ENCODE results near the gene SETBP1. TPM values are rescaled to one million over a fixed set of nuclear protein-coding genes. Genes with fewer than 3 reads are reported as not detected.

SETBP1 gene
- total and polyA plus RNA-seq, 2 of the 8 experiments (the other 6 are each of a cell fraction or from before 2014, with no cell fraction given) = 2.0 to 6.5 TPM

DNA sequence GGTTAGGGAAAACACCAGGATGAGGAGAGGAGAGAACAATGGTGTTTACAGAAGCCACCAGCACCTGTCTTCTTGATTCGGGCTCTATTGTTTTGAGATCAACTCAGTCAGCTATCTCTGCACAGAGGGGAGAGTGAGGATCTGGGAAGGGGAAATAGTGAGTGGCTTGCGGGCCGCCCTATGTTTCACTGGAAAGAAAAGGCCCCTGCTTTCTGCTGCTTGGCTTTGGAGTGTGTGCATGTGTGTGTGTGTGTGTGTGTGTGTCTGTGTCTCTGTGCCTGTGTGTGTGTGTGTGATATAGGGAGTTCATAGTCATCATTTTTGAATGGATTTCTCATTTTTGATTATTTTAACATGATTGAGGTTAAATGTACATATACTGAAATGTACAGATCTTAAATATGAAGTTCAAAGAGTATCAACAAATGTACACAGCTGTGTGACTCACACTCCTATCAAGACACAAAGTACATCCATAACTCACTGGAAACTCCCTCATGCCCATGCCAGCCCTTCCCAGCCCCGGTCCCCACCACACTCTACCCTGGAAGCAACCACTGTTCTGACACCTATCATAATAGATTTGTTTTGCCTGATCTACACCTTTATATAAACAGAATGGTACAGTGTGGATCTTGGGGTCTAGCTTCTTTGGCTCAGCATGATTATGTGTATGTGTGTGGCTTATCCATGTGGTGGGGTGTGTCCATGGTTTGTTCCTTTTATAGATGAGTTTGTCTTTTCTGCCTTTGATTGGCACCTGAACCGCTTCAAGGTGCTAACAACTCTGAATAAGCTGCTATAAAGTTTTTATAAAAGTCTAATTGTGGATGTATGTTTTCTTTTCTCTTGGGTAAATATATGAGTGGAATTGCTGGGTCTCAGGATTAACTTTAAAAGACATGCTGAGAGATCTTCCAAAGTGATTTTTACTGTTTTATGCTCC lies 258.3 kb downstream of the SETBP1 start (continued):
- TF ChIP-seq ATF3 (IDR thresholded peaks at IDR 0.05; ENCODE audit: insufficient read depth, low read depth, low read length) (no peak), CTBP2 (IDR thresholded peaks at IDR 0.05; ENCODE audit: borderline replicate concordance, insufficient read depth, insufficient read length, low read length) (no peak), YY1 (IDR thresholded peaks at IDR 0.05; ENCODE audit: low read depth, low read length) (no peak), SIRT6 (IDR thresholded peaks at IDR 0.05; ENCODE audit: low read length) (no peak), EGR1 (IDR thresholded peaks at IDR 0.05; ENCODE audit: borderline replicate concordance, low read depth, low read length) (no peak), BCL11A (IDR thresholded peaks at IDR 0.05; ENCODE audit: low read depth in 2 of 2, low read length in 2 of 2) (no peak), POU5F1 (IDR thresholded peaks at IDR 0.05; ENCODE audit: low read depth, low read length) (no peak)
- TF ChIP-seq, protein P1, sequence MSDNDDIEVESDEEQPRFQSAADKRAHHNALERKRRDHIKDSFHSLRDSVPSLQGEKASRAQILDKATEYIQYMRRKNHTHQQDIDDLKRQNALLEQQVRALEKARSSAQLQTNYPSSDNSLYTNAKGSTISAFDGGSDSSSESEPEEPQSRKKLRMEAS (IDR thresholded peaks at IDR 0.05) = no peak

Data from H1 (cell line).